ENCODE results near the gene BNIP1.

Gene BNIP1

GRCh38 chr5:173161148-173161547, 16.8 kb downstream of the BNIP1 start:
- Histone ChIP-seq H3K4me1 (ENCODE audit: control insufficient read depth, insufficient read depth, low read length) (no peaks in the 10 kb centered on the region), H3K9me3 (ENCODE audit: control insufficient read depth, low read length) (no peaks in the 10 kb centered on the region), H3K27me3 (ENCODE audit: control insufficient read depth, insufficient read depth, low read length, poor library complexity, severe bottlenecking) (no peaks in the 10 kb centered on the region), H3K36me3 (ENCODE audit: control insufficient read depth, insufficient read depth, low read length) (peaks cover 6% of the 10 kb centered on the region), H3K4me3 (ENCODE audit: insufficient read depth, low read depth, low read length) (no peak overlapping the region), H3K27ac (ENCODE audit: insufficient read depth, low read depth, low read length, poor library complexity, severe bottlenecking) (no peak overlapping the region)
- WGBS, 2 experiments = 90 to 93% methylated on average over 5 of the region's 5 CpGs

- 88 to 90% methylated on average over 7 of the region's 7 CpGs for WGBS, 2 experiments
- Histone ChIP-seq H3K4me1 (ENCODE audit: control insufficient read depth, insufficient read depth, low read length) (no peaks in the 10 kb centered on the region), H3K27ac (ENCODE audit: insufficient read depth, low read depth, low read length, poor library complexity, severe bottlenecking) (no peak overlapping the region), H3K36me3 (ENCODE audit: control insufficient read depth, insufficient read depth, low read length) (peaks cover 6% of the 10 kb centered on the region), H3K4me3 (ENCODE audit: insufficient read depth, low read depth, low read length) (no peak overlapping the region), H3K27me3 (ENCODE audit: control insufficient read depth, insufficient read depth, low read length, poor library complexity, severe bottlenecking) (no peaks in the 10 kb centered on the region), H3K9me3 (ENCODE audit: control insufficient read depth, low read length) (no peaks in the 10 kb centered on the region)
Observed at GRCh38 chr5:173163219-173163618, 18.9 kb downstream of the BNIP1 start.

DNA sequence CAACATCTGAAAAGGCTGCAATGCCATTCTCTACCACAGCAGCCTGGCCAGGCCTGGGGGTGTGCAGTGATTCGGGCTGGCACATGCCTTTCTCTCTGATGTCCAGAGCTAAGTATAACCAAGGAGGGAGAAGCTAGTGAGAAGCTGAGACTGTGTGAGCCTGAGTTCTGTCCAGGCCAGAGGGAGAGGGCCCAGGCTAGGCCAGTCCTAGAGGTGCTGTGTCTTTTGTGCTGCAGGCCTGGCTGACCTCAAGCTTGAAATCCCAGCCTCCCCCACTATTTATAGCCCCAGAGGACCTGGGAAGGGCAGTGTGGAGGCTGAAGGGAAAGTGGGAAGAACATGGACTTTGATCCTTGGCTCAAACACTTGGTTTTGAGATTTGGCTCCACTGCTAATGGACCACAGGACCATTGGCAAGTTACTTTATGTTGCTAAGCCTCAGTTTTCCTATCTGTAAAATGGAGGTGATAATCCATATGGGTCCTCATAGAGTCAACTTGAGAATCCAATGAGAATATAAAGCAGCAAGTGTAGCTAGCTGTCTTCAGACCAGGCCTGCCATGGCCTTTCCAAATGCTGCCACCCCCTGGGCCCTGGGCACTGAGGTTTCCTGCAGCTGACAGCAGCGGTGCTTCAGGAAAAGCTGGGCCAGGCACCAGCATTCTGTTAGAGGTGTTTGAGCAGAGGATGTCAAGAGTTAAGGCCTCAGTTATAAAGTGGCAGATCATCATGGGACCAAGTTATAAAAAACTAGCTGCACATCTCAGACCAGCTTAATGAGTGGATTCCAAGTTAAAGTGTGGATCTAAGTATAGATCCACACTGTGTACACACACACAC, 21.1 kb downstream of the BNIP1 start:
- H3K9me3 ChIP-seq (ENCODE audit: control insufficient read depth, low read length) = no peaks in the 10 kb centered on the region
- H3K4me1 ChIP-seq (ENCODE audit: control insufficient read depth, insufficient read depth, low read length) = peaks cover 5% of the 10 kb centered on the region
- peaks cover 6% of the 10 kb centered on the region for H3K36me3 ChIP-seq (ENCODE audit: control insufficient read depth, insufficient read depth, low read length)
- 96 to 100% methylated on average over 2 of the region's 2 CpGs for WGBS, 2 experiments
- H3K27ac ChIP-seq (ENCODE audit: insufficient read depth, low read depth, low read length, poor library complexity, severe bottlenecking) = no peak overlapping the region
- no peak overlapping the region for H3K4me3 ChIP-seq (ENCODE audit: insufficient read depth, low read depth, low read length)
- no peaks in the 10 kb centered on the region for H3K27me3 ChIP-seq (ENCODE audit: control insufficient read depth, insufficient read depth, low read length, poor library complexity, severe bottlenecking)

DNA sequence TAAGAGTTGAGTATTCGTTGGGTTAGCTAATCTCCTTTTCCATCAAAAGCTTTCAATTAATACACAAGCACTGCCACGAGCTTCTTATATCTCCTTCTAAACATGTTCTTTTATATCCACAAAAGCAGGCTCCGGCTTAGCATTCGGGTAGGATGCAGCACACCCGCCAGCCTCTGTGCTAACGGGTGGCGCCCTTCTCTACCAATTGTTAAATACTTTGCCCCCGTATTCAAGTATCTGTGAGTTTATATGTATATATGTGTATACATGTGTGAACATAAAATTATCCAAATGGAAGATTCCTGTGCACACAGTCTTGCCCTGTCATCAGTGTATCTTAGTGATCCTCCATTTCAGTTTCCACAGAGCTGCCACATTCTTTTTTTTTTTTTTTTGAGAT, 27.8 kb downstream of the BNIP1 start:
- Histone ChIP-seq H3K9me3 (ENCODE audit: control insufficient read depth, low read length) (no peaks in the 10 kb centered on the region), H3K4me3 (ENCODE audit: insufficient read depth, low read depth, low read length) (no peak overlapping the region), H3K27ac (ENCODE audit: insufficient read depth, low read depth, low read length, poor library complexity, severe bottlenecking) (no peak overlapping the region), H3K4me1 (ENCODE audit: control insufficient read depth, insufficient read depth, low read length) (peaks cover 14% of the 10 kb centered on the region), H3K27me3 (ENCODE audit: control insufficient read depth, insufficient read depth, low read length, poor library complexity, severe bottlenecking) (no peaks in the 10 kb centered on the region), H3K36me3 (ENCODE audit: control insufficient read depth, insufficient read depth, low read length) (no peaks in the 10 kb centered on the region)
- WGBS, 2 experiments = 89 to 97% methylated on average over 3 to 8 of the region's 8 CpGs

GRCh38 chr5:173175523-173175922, 31.2 kb downstream of the BNIP1 start:
- Histone ChIP-seq H3K9me3 (ENCODE audit: control insufficient read depth, low read length) (no peaks in the 10 kb centered on the region), H3K27ac (ENCODE audit: insufficient read depth, low read depth, low read length, poor library complexity, severe bottlenecking) (no peak overlapping the region), H3K36me3 (ENCODE audit: control insufficient read depth, insufficient read depth, low read length) (no peaks in the 10 kb centered on the region), H3K4me3 (ENCODE audit: insufficient read depth, low read depth, low read length) (no peak overlapping the region), H3K27me3 (ENCODE audit: control insufficient read depth, insufficient read depth, low read length, poor library complexity, severe bottlenecking) (no peaks in the 10 kb centered on the region), H3K4me1 (ENCODE audit: control insufficient read depth, insufficient read depth, low read length) (peaks cover 9% of the 10 kb centered on the region)
- WGBS, 2 experiments = 19 to 21% methylated on average over 4 of the region's 4 CpGs

- H3K27ac ChIP-seq (ENCODE audit: insufficient read depth, low read depth, low read length, poor library complexity, severe bottlenecking) = no peak overlapping the region
Observed at GRCh38 chr5:173178369-173178910, 34.1 kb downstream of the BNIP1 start.

GRCh38 chr5:173180331-173180730, 36.0 kb downstream of the BNIP1 start:
- H3K4me1 ChIP-seq (ENCODE audit: control insufficient read depth, insufficient read depth, low read length) = peaks cover 5% of the 10 kb centered on the region
- no peak overlapping the region for H3K4me3 ChIP-seq (ENCODE audit: insufficient read depth, low read depth, low read length)
- WGBS, 2 experiments = 93 to 94% methylated on average over 2 of the region's 2 CpGs
- no peak overlapping the region for H3K27ac ChIP-seq (ENCODE audit: insufficient read depth, low read depth, low read length, poor library complexity, severe bottlenecking)
- H3K36me3 ChIP-seq (ENCODE audit: control insufficient read depth, insufficient read depth, low read length) = no peaks in the 10 kb centered on the region
- H3K9me3 ChIP-seq (ENCODE audit: control insufficient read depth, low read length) = no peaks in the 10 kb centered on the region
- H3K27me3 ChIP-seq (ENCODE audit: control insufficient read depth, insufficient read depth, low read length, poor library complexity, severe bottlenecking) = no peaks in the 10 kb centered on the region

More at GRCh38 chr5:173178369-173178910, 34.1 kb downstream of the BNIP1 start:
- no peaks in the 10 kb centered on the region for H3K36me3 ChIP-seq (ENCODE audit: control insufficient read depth, insufficient read depth, low read length)
- H3K27me3 ChIP-seq (ENCODE audit: control insufficient read depth, insufficient read depth, low read length, poor library complexity, severe bottlenecking) = no peaks in the 10 kb centered on the region
- H3K9me3 ChIP-seq (ENCODE audit: control insufficient read depth, low read length) = no peaks in the 10 kb centered on the region
- no peak overlapping the region for H3K4me3 ChIP-seq (ENCODE audit: insufficient read depth, low read depth, low read length)
- H3K4me1 ChIP-seq (ENCODE audit: control insufficient read depth, insufficient read depth, low read length) = peaks cover 9% of the 10 kb centered on the region
- WGBS, 2 experiments = 83 to 84% methylated on average over 12 of the region's 12 CpGs

DNA sequence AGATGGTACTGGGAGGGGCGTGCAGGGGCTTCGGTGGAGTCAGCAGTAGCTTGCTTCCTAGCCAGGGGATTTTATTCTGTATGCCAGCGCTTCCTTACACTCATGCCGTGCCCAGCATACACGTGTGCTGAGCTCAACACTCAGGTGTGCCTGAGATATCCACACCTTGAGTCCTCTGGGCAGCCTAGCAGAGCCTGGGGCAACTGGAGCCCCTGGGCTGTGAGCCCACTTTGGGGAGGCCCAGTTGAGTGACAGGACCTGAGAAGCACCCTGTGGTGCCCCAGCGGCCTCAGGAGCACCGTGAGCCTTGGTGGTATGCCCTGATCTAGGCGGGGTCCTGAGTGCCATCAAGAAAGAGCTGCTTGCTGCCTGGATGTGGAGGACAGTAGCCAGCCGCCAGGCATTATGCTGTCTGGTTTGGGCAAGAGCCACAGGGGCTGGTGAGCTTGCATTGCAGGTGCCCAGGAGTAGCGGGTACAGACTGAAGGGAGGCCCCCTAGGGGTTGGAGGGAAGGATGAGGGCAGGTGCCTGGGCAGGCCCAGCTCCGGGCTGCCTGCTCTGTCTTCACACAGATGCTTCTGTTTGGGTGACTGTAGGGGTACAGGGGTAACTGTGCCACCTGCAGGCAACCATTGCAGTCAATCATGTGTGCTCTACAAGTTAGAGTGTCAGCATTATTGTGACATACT, 42.9 kb downstream of the BNIP1 start:
- Histone ChIP-seq H3K36me3 (ENCODE audit: control insufficient read depth, insufficient read depth, low read length) (no peaks in the 10 kb centered on the region), H3K4me3 (ENCODE audit: insufficient read depth, low read depth, low read length) (no peak overlapping the region), H3K9me3 (ENCODE audit: control insufficient read depth, low read length) (no peaks in the 10 kb centered on the region), H3K27me3 (ENCODE audit: control insufficient read depth, insufficient read depth, low read length, poor library complexity, severe bottlenecking) (no peaks in the 10 kb centered on the region), H3K4me1 (ENCODE audit: control insufficient read depth, insufficient read depth, low read length) (no peaks in the 10 kb centered on the region), H3K27ac (ENCODE audit: insufficient read depth, low read depth, low read length, poor library complexity, severe bottlenecking) (no peak overlapping the region)
- WGBS, 2 experiments = 81 to 84% methylated on average over 11 of the region's 11 CpGs

GRCh38 chr5:173188280-173188679, 43.9 kb downstream of the BNIP1 start:
- H3K27ac ChIP-seq (ENCODE audit: insufficient read depth, low read depth, low read length, poor library complexity, severe bottlenecking) = no peak overlapping the region
- no peaks in the 10 kb centered on the region for H3K36me3 ChIP-seq (ENCODE audit: control insufficient read depth, insufficient read depth, low read length)
- no peak overlapping the region for H3K4me3 ChIP-seq (ENCODE audit: insufficient read depth, low read depth, low read length)
- H3K27me3 ChIP-seq (ENCODE audit: control insufficient read depth, insufficient read depth, low read length, poor library complexity, severe bottlenecking) = no peaks in the 10 kb centered on the region
- H3K4me1 ChIP-seq (ENCODE audit: control insufficient read depth, insufficient read depth, low read length) = no peaks in the 10 kb centered on the region
- H3K9me3 ChIP-seq (ENCODE audit: control insufficient read depth, low read length) = no peaks in the 10 kb centered on the region
- WGBS, 2 experiments = 64 to 78% methylated on average over 2 of the region's 2 CpGs

GRCh38 chr5:173191015-173191414, 46.7 kb downstream of the BNIP1 start:
- H3K36me3 ChIP-seq (ENCODE audit: control insufficient read depth, insufficient read depth, low read length) = no peaks in the 10 kb centered on the region
- H3K27me3 ChIP-seq (ENCODE audit: control insufficient read depth, insufficient read depth, low read length, poor library complexity, severe bottlenecking) = no peaks in the 10 kb centered on the region
- WGBS, 2 experiments = 88 to 92% methylated on average over 3 to 4 of the region's 4 CpGs
- no peak overlapping the region for H3K27ac ChIP-seq (ENCODE audit: insufficient read depth, low read depth, low read length, poor library complexity, severe bottlenecking)
- no peaks in the 10 kb centered on the region for H3K4me1 ChIP-seq (ENCODE audit: control insufficient read depth, insufficient read depth, low read length)
- no peaks in the 10 kb centered on the region for H3K9me3 ChIP-seq (ENCODE audit: control insufficient read depth, low read length)
- no peak overlapping the region for H3K4me3 ChIP-seq (ENCODE audit: insufficient read depth, low read depth, low read length)
